Measurements from ENCODE around the gene UBE2Q2. TPM values are rescaled to one million over a fixed set of nuclear protein-coding genes. Genes with fewer than 3 reads are reported as not detected.

The UBE2Q2 gene
- total RNA-seq, 4 donors from 2014 or later = 17.2 to 18.3 (median 17.6) TPM

GRCh38 chr15:75815811-75816719 is 27.2 kb upstream of the UBE2Q2 start:
- WGBS, 2 donors = 88 to 95% methylated on average over 3 of the region's 3 CpGs
- intact Hi-C loops (cut with DNase I; ENCODE audit: low total_unique reads) = no loop called here
- H3K4me3 ChIP-seq (ENCODE audit: low read depth, poor library complexity, severe bottlenecking) = no peak overlapping the region
- DNase-seq (ENCODE audit: low spot score in 2 of 2) = no peak
- TF ChIP-seq CTCF (IDR thresholded peaks at IDR 0.05) (no peak), POLR2A (IDR thresholded peaks at IDR 0.05) (no peak)

- TF ChIP-seq POLR2A (IDR thresholded peaks at IDR 0.05) (no peak), CTCF (IDR thresholded peaks at IDR 0.05) (no peak)
- 62 to 63% methylated on average over 6 of the region's 6 CpGs for WGBS, 2 donors
- H3K4me3 ChIP-seq (ENCODE audit: low read depth, poor library complexity, severe bottlenecking) = no peak overlapping the region
- intact Hi-C loops (cut with DNase I; ENCODE audit: low total_unique reads) = no loop called here
- DNase-seq (ENCODE audit: low spot score in 2 of 2) = no peak
Measured at GRCh38 chr15:75817138-75817935, 25.9 kb upstream of the UBE2Q2 start.

GRCh38 chr15:75820206-75820605 is 23.0 kb upstream of the UBE2Q2 start:
- WGBS, 2 donors = 93 to 95% methylated on average over 2 of the region's 2 CpGs
- DNase-seq (ENCODE audit: low spot score in 2 of 2) = no peak
- TF ChIP-seq CTCF (IDR thresholded peaks at IDR 0.05) = no peak
- TF ChIP-seq POLR2A (IDR thresholded peaks at IDR 0.05) = no peak
- intact Hi-C loops (cut with DNase I; ENCODE audit: low total_unique reads) = no loop called here
- no peak overlapping the region for H3K4me3 ChIP-seq (ENCODE audit: low read depth, poor library complexity, severe bottlenecking)

DNA sequence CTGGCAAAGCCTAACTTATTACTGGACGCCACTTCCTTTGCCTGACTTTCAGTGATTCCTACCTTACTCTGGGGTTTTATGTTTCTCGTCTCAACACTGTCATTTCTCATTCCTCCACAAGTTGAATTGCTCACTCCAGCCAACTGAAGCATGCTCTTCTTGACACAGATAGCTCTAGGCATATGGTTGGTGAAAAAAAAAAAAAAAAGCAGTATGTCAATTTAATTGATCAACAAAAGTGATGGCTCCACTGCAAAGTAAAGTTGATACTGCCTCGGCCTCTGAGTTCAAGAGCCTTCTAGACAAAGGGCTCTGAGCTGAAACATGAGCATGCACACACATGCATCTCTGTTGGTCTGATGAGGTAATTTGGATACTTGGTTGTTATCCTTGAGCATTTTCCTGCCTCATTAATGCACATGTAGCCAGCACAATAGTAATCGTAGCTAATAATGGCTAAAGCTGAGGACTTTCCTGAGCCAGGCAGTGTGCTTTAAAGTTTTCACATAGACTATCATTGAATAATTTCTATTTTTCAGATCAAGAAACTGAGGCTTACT is 21.4 kb upstream of the UBE2Q2 start:
- no peak overlapping the region for H3K4me3 ChIP-seq (ENCODE audit: low read depth, poor library complexity, severe bottlenecking)
- TF ChIP-seq POLR2A (IDR thresholded peaks at IDR 0.05) (no peak), CTCF (IDR thresholded peaks at IDR 0.05) (no peak)
- no peak for DNase-seq (ENCODE audit: low spot score in 2 of 2)
- intact Hi-C loops (cut with DNase I; ENCODE audit: low total_unique reads) = no loop called here
- 74 to 86% methylated on average over 4 of the region's 4 CpGs for whole genome bisulfite sequencing, 2 donors

DNA sequence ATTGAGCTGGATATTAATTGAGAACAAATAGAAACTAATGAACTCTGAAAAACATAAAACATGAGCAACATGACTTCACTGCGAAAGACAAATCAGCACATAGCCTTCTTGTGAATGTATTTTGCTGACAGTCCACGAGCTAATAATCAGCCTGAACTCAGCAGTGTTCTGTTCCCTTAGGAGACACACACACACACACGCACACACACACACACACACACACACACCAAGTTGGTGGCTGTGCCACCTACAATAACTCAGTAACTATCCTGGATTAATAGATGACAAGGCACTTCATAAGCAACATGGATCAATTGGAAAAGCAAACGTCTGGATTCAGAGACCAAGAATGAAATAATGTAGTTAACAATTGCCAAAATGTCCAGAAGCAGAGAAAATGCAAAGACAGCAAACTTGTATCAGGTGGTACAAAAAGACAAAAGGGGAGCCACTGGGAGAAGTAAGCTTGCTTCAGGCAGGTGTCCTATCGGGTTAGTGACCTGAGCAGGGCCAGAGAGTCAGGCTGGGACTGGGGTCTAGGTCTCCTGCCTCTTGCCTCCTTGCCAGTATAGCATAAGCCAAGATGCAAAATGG is 20.5 kb upstream of the UBE2Q2 start:
- intact Hi-C loops (cut with DNase I; ENCODE audit: low total_unique reads) = no loop called here

More for the DNA sequence above, 20.5 kb upstream of the UBE2Q2 start:
- TF ChIP-seq CTCF (IDR thresholded peaks at IDR 0.05) (no peak), POLR2A (IDR thresholded peaks at IDR 0.05) (no peak)
- 72 to 83% methylated on average over 5 of the region's 5 CpGs for WGBS, 2 donors
- H3K4me3 ChIP-seq (ENCODE audit: low read depth, poor library complexity, severe bottlenecking) = no peak overlapping the region
- no peak for DNase-seq (ENCODE audit: low spot score in 2 of 2)
